Activated CD8-positive, alpha-beta memory T cell treated with anti-CD3 and anti-CD28 coated beads, Interleukin-2, amount 50 U/mL, for 48 hours (primary cell): ENCODE results near the gene LRFN2.

Experiments used
- DNase-seq: peaks from one replicate; pipeline ENCODE4 v3.0.0-alpha.2; 2020

Gene LRFN2

DNA sequence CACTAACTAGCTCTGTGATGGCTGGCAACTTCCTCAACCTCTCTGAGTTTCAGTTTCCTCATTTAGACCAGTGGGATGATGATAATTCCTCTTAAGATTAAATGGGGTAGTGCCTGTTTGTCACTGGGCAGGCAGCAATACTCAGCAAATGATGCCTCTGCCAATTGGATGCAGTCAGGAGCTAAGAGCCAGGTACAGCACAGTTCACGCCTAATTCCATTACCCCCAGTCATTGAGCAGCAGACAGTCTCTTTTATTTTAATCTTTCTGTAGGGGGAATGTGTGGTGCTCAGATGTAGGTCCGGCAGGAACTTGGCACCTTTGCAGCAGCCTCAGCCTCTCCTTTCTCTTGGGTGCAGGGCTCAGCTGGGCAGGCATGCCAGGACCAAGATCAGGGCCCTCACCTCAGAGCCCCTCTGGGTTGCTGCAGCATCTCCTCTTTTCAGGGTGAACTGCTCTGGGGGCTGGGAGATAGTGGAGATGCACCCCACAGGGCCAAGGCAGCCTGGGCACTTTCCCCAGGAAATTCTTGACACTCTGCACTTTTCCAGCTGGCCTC is 243.8 kb downstream of the LRFN2 start:
- DNase-seq = peak; percentile 7

DNA sequence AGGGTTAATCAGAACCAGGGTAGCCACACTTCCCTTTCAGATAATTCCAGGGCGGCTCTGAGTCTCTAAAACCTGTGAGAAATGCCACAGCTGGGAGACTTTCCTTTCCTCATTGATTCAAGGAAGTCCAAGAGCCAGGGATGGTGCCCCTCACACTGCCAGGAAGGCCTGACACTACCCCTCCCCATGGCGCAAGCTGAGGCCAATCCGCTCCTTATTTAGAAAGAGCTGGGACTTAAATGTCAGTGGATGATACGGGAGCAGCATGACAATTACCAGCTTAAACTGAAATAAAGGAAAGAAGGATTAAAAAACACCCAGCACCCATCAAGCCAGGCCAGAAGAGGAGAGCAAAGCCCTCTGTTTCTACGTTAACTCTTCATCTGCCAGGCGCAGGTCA is 244.4 kb downstream of the LRFN2 start:
- DNase-seq = no peak

DNA sequence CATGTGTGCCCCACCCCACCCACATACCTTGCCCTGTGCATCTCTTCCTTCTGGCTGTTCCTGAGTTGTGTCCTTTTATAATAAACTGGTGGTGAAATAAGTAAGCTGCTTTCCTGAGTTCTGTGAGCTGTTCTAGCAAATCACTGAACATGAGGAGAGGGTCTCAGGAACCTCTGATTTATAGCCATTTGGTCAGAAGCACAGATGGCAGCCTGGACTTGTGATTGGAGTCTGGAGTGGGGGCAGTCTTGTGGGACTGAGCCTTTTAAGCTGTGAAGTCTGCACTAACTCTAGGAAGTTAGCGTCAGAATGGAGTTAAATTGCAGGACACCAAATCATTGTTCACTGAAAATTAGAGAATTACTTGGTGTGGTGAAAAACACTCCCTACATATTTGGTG is 245.4 kb downstream of the LRFN2 start:
- DNase-seq = no peak
